Dendritic cell treated with granulocyte-macrophage colony-stimulating factor and Interleukin-4, amounts not matched to agents 40 ng/mL and 50 ng/mL, for 4 days (primary cell): ENCODE data around the gene RHBDD2.
"Not testable (repeated sequence)": the region's sequence is repeated elsewhere in the genome, so short reads cannot be mapped to it uniquely, and the experiment has no call there.

Source experiments
- H3K27ac Mint-ChIP-seq: one replicate; pipeline ENCODE4 v1.8.0; 2022; ENCODE audit warnings: mild to moderate bottlenecking, mixed read lengths
- H3K27me3 Mint-ChIP-seq: one replicate; pipeline ENCODE4 v1.8.0; 2022; ENCODE audit warnings: mild to moderate bottlenecking, mixed read lengths
- H3K36me3 Mint-ChIP-seq: one replicate; pipeline ENCODE4 v1.8.0; 2022; ENCODE audit warnings: low read depth, mixed read lengths
- H3K4me1 Mint-ChIP-seq: one replicate; pipeline ENCODE4 v1.8.0; 2022; ENCODE audit warnings: low read depth, mixed read lengths
- H3K4me3 Mint-ChIP-seq: one replicate; pipeline ENCODE4 v1.8.0; 2022; ENCODE audit warnings: mild to moderate bottlenecking, moderate library complexity, mixed read lengths
- H3K9me3 Mint-ChIP-seq: one replicate; pipeline ENCODE4 v1.8.0; 2022; ENCODE audit warnings: mixed read lengths
- intact Hi-C: fragments of 100-400 bp; cut with micrococcal nuclease; formaldehyde crosslinking; loops from one replicate; pipeline ENCODE4 v1.15.0; 2022

The RHBDD2 gene

DNA sequence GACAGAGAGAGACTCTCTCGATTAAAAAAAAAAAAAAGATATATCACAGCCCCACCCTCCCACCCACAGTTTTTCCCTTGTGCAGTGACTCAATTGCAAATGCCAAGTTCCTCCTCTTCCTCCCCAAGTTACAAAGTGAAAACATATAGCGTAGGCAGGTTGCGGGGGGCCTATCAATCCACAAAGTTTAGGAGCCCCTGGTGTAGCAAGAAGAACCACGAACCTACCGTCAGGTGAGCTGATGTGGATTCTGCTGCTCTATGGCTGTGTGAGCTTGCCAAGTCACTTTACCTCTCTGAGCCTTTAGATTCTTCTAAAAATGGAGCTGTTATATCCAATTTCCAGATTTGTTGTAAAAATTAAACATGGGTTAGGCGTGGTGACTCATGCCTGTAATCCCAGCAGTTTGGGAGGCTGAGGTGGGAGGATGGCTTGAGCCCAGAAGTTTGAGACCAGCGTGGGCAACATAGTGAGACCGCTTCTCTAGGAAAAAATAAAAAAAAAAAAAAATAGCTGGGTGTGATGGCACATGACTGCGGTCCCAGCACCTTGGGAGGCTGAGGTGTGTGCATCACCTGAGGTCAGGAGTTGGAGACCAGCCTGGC, 8.2 kb upstream of the RHBDD2 start:
- H3K4me1 Mint-ChIP-seq: peaks cover 61% of the 10 kb centered on the region
- no peaks in the 10 kb centered on the region for H3K9me3 Mint-ChIP-seq
- H3K4me3 Mint-ChIP-seq: no peak overlapping the region
- peak overlapping the region; percentile 63 for H3K27ac Mint-ChIP-seq
- peaks cover 1% of the 10 kb centered on the region for H3K27me3 Mint-ChIP-seq
- intact Hi-C loops: no loop called here
- H3K36me3 Mint-ChIP-seq: peaks cover 6% of the 10 kb centered on the region

DNA sequence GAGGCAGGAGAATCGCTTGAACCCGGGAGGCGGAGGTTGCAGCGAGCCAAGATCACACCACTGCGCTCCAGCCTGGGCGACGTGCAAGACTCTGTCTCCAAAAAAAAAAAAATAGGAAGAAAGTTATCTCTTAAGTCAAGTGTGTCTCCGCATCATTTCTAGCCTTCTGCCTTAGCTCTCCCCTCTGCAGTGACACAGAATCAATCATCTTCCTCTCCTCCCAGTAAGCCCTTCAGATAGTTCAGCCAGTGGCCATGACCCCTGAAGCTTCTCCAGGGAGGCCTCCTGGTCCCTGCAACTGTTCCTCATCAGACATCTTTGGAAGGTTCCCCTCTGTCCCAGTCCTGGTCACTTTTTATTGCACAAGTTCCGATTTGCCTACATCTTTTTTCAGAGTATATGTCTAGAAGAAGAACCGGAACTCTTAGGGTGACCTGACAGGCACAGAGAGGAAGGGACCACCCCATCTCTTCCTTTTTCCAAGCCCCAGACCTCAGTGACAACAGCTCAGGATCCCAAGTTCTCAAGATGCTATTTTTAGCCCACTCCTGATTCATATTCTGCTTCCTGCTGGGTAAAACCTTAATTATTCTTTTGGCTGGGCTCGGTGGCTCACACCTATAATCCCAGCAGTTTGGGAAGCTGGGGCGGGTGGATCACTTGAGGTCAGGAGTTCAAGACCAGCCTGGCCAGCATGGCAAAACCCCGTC, 6.6 kb upstream of the RHBDD2 start:
- Mint-ChIP-seq H3K27me3 (no peaks in the 10 kb centered on the region), H3K27ac (peak overlapping the region; percentile 85), H3K4me3 (peak overlapping the region; percentile 27), H3K36me3 (peaks cover 2% of the 10 kb centered on the region), H3K9me3 (no peaks in the 10 kb centered on the region), H3K4me1 (peaks cover 63% of the 10 kb centered on the region)
- intact Hi-C loops: no loop called here

DNA sequence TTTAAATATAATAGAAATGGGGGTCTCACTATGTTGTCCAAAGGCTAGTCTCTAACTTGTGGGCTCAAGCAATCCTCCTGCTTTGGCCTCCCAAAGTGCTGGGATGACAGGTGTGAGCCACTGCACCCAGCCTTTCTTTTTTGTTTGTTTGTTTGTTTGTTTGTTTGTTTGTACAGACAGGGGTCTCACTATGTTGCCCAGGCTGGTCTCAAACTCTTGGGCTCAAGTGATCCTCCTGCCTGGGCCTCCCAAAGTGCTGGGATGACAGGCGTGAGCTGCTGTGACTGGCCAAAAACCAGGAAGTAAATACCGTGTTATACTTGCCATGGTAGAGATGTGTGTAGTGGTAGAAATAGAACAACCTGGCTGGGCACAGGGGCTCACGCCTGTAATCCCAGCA, 4.7 kb upstream of the RHBDD2 start:
- H3K27me3 Mint-ChIP-seq, H3K4me3 Mint-ChIP-seq, H3K9me3 Mint-ChIP-seq, intact Hi-C loops, H3K36me3 Mint-ChIP-seq: not testable (repeated sequence)
- Mint-ChIP-seq H3K27ac (peak overlapping the region; percentile 83), H3K4me1 (peaks cover 69% of the 10 kb centered on the region)

DNA sequence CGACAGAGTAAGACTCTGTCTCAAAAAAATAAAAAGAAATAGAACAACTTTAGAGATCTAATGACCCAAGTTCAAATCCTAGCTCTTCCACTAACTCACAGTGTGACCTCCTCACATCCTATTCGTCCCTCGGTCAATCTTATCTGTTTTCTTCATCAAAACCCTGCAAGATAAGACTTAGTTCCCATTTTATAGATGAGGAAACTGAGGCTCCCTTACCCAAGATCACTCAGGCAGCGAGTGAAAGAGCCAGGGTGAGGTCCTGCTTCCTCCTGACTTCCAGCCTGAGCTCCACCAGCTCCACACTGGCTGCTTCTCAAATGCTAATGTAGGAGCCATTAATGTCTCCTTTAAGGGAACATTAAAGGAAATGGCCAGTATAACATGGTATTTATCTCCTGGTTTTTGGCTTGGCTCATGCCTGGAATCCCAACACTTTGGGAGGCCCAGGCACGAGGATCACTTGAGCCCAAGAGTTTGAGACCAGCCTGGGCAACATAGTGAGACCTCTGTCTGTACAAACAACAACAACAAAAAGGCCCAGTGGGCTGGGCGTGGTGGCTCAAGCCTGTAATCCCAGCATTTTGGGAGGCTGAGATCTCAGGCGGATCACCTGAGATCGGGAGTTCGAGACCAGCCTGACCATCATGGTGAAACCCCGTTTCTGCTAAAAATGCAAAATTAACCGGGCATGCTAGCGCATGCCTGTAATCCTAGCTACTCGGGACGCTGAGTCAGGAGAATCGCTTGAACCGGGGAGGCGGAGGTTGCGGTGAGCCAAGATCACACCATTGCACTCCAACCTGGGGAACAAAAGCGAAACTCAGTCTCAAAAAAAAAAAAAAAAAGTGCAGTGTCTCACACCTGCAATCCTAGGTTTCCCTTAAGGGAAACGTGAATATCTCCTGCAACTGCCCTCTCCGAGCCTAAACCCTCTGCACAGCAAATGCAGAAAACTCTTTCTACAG, 3.4 kb upstream of the RHBDD2 start:
- Mint-ChIP-seq H3K27ac (peak overlapping the region; percentile 83), H3K9me3 (no peaks in the 10 kb centered on the region), H3K4me3 (no peak overlapping the region), H3K36me3 (peaks cover 13% of the 10 kb centered on the region), H3K4me1 (peaks cover 72% of the 10 kb centered on the region), H3K27me3 (no peaks in the 10 kb centered on the region)
- intact Hi-C loops: loop anchor here (5.0 kb wide), 2 partner anchors 42 to 78 kb away; partner anchors contain the start of gene POR

DNA sequence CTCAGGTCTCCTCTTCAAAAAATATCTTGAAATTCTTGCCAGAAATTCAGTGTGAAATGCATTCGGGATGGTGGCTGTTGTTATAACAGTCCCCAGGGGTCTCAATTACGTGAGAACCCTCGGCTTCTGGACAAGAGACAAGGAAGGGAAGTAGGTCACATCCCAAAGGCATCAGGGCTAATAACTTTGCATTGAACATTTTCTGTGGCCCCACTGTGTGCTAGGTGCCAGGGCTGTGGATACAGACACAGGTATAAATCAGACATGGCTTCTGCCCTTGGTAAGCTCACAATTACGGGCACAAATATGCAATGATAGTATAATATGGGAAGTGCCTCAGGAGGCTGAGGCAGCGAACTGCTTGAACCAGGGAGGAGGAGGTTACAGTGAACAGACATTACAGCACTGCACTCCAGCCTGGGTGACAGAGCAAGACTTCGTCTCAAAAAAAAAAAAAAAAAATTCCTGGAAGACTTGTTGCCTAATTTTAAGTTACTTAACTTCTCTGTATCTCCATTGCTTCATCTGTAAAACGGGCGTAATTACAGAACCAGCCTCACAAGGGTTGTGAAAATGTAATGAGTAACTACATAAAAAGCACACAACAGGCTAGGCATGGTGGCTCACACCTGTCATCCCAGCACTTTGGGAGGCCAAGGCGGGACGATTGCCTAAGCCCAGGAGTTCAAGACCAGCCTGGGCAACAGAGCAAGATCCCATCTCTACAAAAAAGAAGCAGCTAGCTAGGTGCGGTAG, 2.5 kb upstream of the RHBDD2 start:
- no peaks in the 10 kb centered on the region for H3K27me3 Mint-ChIP-seq

DNA sequence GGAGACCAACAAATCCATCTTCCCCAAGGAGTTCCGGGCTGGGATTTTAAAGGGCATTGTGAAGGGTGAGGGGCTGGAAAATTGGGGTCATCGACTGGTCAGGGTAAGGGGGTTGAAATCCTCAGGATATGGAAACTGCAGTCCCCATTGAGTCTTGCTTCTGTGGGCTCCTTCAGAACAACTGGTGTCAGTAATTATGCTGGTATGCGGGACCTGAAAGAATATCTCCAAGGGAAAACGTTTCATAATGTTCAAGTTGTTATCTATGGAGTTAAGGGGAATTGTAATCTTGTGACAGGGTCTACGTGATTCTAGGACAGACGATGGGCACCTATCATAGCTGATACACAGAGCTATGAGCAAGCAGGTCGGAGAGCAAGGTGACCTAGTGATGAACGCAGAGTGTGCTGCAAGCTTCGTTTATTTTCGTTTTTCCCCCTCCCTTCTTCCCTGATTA, 494 bp upstream of the RHBDD2 start:
- intact Hi-C loops: loop anchor here (5.0 kb wide), 2 partner anchors 39 to 81 kb away; partner anchors contain the start of gene POR
- peak overlapping the region; percentile 83 for H3K27ac Mint-ChIP-seq
- peak overlapping the region; percentile 56 for H3K4me3 Mint-ChIP-seq
- peaks cover 42% of the 10 kb centered on the region for H3K36me3 Mint-ChIP-seq
- no peaks in the 10 kb centered on the region for H3K27me3 Mint-ChIP-seq
- peaks cover 78% of the 10 kb centered on the region for H3K4me1 Mint-ChIP-seq
- no peaks in the 10 kb centered on the region for H3K9me3 Mint-ChIP-seq

More for the DNA sequence above, 2.5 kb upstream of the RHBDD2 start:
- Mint-ChIP-seq H3K27ac (peak overlapping the region; percentile 83), H3K9me3 (no peaks in the 10 kb centered on the region), H3K4me1 (peaks cover 76% of the 10 kb centered on the region), H3K4me3 (no peak overlapping the region), H3K36me3 (peaks cover 22% of the 10 kb centered on the region)
- intact Hi-C loops: loop anchor here (5.0 kb wide), 2 partner anchors 41 to 79 kb away; partner anchors contain the start of gene POR

DNA sequence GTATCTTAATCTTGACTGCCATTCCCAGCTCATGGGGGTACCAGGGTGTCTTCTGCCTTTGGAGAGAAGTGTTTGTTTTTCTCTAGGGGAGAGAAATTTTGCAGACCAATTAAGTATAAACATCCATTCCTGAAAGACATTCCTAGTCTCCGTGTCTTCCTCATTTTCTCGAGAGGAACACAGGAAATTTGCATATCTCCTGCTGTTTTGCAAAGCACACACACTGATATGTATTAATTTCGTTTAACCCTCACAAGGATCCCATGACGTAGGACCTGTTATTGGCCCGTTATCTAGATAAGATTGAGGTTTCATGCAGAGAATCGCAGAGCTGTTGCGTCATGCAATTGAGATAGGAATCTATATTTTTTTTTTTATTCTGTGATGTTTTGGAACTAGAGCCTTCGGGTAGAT, 944 bp downstream of the RHBDD2 start:
- H3K27me3 Mint-ChIP-seq: no peaks in the 10 kb centered on the region
- peaks cover 56% of the 10 kb centered on the region for H3K36me3 Mint-ChIP-seq
- H3K9me3 Mint-ChIP-seq: no peaks in the 10 kb centered on the region
- peaks cover 71% of the 10 kb centered on the region for H3K4me1 Mint-ChIP-seq
- H3K27ac Mint-ChIP-seq: peak overlapping the region; percentile 83
- intact Hi-C loops: loop anchor here (5.0 kb wide), 2 partner anchors 38 to 82 kb away; partner anchors contain the start of gene POR
- peak overlapping the region; percentile 95 for H3K4me3 Mint-ChIP-seq

DNA sequence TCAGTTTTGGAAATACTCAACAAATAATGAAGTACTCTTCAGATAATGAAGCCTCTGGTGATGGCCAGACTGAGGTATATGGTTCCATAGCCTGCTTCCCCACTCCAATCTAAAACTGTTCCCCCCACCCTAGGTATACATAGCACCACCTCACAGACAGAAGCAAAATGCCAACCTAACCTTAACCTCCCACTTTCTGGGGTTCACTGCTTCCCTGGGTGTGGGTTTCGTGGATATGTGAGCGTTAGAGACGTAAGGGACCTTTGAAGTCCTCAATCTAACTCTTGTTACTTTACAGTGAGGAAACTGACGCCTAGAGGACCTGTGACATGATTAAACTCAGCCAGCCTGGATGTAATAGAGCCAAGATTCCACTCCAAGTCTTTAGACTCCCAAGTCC, 1.4 kb downstream of the RHBDD2 start:
- no peaks in the 10 kb centered on the region for H3K9me3 Mint-ChIP-seq
- intact Hi-C loops: no loop called here
- peaks cover 61% of the 10 kb centered on the region for H3K36me3 Mint-ChIP-seq
- H3K4me1 Mint-ChIP-seq: peaks cover 70% of the 10 kb centered on the region
- H3K27ac Mint-ChIP-seq: no peak overlapping the region
- H3K4me3 Mint-ChIP-seq: peak overlapping the region; percentile 95
- H3K27me3 Mint-ChIP-seq: no peaks in the 10 kb centered on the region

DNA sequence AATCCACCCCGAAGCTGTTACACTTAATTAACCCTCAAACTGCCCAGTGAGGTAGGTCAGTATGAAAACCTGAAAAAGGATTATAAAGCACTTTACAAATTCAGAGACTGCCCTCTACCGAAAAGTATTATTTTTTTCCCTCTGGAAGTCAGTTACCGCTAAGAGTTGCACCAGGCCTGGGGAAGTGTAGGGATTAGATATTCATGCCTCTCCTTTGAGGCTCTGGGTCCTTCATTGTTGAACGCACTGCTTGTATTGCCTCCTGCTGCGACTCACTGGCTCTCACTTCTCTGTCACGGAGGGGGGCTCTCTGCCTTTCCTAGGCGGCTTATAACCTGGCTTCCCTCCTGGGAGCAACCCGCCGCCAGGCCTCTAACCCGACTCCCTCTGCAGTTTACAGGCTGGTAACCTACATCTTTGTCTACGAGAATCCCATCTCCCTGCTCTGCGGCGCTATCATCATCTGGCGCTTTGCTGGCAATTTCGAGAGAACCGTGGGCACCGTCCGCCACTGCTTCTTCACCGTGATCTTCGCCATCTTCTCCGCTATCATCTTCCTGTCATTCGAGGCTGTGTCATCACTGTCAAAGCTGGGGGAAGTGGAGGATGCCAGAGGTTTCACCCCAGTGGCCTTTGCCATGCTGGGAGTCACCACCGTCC, 2.7 kb downstream of the RHBDD2 start:
- H3K27me3 Mint-ChIP-seq: no peaks in the 10 kb centered on the region
- peaks cover 62% of the 10 kb centered on the region for H3K4me1 Mint-ChIP-seq
- H3K9me3 Mint-ChIP-seq: no peaks in the 10 kb centered on the region
- intact Hi-C loops: no loop called here
- no peak overlapping the region for H3K27ac Mint-ChIP-seq
- peaks cover 74% of the 10 kb centered on the region for H3K36me3 Mint-ChIP-seq
- no peak overlapping the region for H3K4me3 Mint-ChIP-seq

DNA sequence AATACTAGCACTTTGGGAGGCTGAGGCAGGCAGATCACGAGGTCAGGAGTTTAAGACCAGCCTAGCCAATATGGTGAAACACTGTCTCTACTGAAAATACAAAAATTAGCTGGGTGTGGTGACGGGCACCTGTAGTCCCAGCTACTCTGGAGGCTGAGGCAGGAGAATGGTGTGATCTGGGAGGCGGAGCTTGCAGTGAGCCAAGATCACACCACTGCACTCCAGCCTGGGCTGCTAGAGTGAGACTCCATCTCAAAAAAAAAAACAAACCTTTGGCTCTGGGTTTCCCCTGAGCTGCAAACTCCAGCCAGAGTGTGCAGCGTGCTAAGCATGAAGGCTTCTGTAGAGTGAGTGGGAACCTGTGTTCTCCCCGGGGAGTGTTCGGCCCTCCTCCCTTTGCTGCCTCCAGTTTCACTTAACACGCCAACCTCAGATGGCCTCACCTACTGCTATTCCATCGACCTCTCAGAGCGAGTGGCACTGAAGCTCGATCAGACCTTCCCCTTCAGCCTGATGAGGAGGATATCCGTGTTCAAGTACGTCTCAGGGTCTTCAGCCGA, 4.5 kb downstream of the RHBDD2 start:
- H3K27me3 Mint-ChIP-seq, intact Hi-C loops, H3K27ac Mint-ChIP-seq, H3K4me3 Mint-ChIP-seq, H3K9me3 Mint-ChIP-seq: not testable (repeated sequence)
- peaks cover 53% of the 10 kb centered on the region for H3K4me1 Mint-ChIP-seq
- H3K36me3 Mint-ChIP-seq: peaks cover 91% of the 10 kb centered on the region

DNA sequence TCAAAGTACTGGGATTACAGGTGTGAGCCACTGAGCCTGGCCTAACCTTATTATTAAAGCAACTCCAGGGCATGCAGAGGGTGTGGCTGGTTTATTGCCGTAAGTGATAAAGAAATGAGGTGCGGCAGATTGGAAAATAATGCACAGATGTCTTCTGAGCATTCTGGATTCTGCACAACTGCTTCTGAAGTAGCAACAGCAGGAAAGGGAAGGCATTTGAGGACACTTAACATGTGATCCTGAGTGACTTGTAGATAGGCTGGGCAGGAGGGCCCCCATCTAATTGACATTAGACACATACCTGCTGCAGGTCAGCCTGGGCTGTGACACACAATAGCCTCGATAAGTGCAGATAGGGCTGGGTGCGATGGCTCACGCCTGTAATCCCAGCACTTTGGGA, 5.6 kb downstream of the RHBDD2 start:
- peaks cover 54% of the 10 kb centered on the region for H3K4me1 Mint-ChIP-seq
- no peaks in the 10 kb centered on the region for H3K27me3 Mint-ChIP-seq
- no peaks in the 10 kb centered on the region for H3K9me3 Mint-ChIP-seq
- no peak overlapping the region for H3K27ac Mint-ChIP-seq
- intact Hi-C loops: no loop called here
- H3K4me3 Mint-ChIP-seq: no peak overlapping the region
- H3K36me3 Mint-ChIP-seq: peaks cover 96% of the 10 kb centered on the region

DNA sequence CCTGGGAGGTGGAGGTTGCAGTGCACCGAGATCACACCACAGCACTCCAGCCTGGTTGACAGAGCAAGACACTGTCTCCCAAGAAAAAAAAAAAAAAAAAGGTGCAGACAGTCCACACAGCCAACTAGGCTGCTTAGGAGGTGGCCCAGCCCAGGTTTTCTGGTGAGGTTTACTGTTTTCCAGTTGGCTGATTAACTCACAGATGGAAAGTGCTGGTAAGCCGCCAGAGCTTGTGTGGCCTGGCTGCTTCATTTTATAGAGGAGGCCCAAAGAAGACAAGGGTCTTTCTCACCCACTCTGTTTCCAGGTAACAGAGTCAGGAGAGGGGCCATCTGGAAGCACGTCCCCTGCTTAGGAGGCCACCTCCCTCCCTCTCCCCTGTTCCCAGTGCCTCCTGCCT, 6.2 kb downstream of the RHBDD2 start:
- H3K4me1 Mint-ChIP-seq: peaks cover 54% of the 10 kb centered on the region
- no peaks in the 10 kb centered on the region for H3K27me3 Mint-ChIP-seq
- H3K36me3 Mint-ChIP-seq: peaks cover 97% of the 10 kb centered on the region
- H3K27ac Mint-ChIP-seq: no peak overlapping the region
- intact Hi-C loops: no loop called here
- no peaks in the 10 kb centered on the region for H3K9me3 Mint-ChIP-seq
- H3K4me3 Mint-ChIP-seq: no peak overlapping the region
